GM21529 (cell line): ENCODE measurements around the gene SLC6A7.

Experiments
- ATAC-seq: cut with Tn5 transposase; IDR thresholded peaks from one replicate; pipeline ENCODE4 v1.9.1; 2021; ENCODE audit not compliant: unreplicated experiment

SLC6A7 gene

DNA sequence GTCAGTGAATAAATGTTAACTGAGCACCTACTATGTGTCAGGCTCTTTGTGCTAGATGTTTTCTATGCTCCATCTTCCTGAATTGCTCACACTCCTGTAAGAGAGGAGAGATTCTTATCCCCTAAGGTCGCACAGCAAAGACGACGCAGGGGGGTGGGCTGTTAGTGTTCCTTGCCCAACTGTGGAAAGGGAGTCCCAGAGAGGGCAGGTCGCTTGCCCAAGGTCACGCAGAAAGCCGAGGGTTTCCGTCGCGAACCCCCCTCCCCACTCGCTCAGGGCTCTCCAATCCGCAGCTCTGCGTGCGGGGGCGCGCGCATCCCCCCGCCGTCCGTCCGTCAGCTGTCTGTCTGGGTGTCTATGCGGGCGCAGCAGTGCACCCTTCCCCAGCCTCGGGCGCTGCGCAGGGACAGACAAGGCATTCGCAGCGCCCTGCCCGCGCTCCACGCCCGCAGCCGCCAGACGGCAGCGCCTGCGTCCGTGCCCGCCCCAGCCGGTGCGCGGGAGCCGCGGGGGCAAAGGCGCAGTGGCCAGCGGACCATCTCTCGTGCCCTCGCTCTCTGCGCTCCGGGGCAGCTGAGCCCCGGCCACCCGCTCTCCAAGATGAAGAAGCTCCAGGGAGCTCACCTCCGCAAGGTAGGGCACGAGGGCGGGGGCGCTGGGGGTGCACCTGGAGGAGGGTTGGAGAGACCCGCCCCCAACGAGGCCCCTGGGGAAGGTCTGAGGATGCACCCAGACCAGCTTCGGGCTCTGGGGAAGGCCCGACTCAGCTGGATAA lies at the start of gene SLC6A7:
TSS of gene SLC6A7 (plus strand) at position 335 of the 775 bp plus-strand sequence. CDS start at position 601, 266 bp downstream.
- ATAC-seq, result no peak

DNA sequence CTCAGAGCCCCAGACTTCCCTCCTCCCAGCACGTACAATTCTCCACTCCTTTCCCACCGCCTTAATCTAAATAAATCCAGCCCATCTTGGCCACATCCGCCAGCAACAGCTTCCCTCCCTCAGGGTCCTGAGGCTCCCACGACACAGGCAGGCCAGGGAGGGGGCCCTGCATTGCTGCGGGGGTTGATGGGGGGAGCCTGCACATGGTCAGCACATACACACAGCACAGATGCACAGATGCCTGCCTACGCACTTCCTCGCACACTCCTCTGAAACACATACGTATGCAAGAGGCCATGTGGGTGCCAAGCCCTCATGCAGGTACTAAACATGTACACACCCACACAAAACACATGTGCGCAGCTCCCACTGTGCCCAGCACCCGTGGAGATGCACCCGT lies 49.0 kb upstream of the SLC6A7 start:
- no peak for ATAC-seq

DNA sequence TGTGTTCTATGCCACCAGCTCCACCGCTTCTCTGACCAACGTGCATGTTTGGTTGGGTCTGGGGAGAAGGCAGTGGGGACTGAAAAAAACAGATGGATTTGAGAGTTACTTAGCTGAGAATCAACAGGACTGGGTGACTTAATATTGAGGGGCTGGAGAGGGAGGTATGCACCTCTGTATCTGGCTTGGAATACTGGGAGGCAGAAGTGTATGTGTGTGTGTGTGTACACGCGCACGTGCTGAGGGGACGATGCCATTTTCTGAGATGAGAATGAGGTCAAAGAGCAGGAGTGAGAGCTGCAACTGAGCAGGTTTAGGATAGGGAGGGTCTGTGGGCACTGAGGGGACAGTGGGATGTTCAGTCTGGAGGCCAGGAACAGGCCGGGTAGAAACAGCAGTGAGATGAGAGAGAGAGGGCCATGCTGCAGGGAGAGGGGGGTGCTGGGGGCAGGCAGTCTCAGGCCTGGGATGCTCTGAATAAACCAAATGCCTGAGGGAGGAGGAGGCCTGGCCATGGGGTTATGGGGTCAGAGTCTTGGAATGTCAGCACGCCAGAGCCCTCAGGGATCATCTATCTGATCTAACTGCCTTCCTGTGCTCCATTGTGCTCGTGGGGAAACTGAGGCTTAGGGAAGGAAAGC lies 48.2 kb upstream of the SLC6A7 start:
- no peak for ATAC-seq

DNA sequence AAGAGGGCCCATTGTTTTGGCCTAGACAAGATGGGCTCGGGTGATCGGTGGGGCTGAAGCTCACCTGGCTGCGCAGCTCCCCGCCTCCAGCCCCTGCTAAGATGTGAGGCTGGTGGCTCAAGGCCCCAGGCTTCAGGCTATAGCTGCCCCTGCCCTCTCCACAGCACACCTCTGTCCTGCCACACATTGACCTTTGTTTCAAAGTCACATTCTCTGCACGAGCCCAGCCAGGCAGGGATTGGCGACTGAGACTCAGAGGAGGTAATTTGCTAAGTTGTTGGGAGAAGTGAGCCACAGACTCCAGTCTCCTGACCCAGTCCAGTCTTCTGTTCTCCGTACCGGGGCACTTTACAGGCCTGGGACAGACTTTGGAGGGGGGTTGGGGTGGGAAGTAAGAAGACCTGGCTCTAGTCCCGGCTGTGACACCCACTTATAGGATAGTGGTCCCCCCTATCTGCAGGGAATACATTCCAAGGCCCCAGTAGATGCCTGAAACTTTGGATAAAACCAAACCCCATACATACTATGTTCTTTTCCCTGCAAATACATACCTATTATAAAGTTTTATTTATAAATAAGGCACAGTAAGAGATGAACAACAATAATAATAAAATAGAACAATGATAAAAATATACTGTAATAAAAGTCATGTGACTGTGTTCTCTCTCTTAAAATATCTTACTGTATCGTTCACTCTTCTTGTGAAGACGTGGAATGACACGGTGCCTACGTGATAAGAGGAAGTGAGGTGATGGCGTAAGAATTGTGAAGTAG lies 47.5 kb upstream of the SLC6A7 start:
- no peak for ATAC-seq

DNA sequence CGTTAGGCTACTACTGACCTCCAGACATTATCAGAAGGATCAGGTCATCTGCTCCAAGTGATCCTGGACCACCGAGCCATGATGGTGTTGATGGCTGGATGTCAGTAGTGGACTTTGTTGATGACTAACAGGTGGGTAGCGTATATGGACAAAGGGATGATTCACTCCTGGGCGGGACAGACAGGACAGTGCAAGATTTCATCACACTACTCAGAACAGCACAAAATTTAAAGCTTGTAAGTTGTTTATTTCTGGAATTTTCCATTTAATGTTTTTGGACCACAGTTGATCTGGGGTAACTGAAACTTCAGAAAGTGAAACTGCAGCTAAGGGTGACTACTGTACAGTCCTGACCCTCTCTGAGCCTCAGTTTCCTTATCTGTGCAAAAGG lies 46.9 kb upstream of the SLC6A7 start:
- no peak for ATAC-seq

DNA sequence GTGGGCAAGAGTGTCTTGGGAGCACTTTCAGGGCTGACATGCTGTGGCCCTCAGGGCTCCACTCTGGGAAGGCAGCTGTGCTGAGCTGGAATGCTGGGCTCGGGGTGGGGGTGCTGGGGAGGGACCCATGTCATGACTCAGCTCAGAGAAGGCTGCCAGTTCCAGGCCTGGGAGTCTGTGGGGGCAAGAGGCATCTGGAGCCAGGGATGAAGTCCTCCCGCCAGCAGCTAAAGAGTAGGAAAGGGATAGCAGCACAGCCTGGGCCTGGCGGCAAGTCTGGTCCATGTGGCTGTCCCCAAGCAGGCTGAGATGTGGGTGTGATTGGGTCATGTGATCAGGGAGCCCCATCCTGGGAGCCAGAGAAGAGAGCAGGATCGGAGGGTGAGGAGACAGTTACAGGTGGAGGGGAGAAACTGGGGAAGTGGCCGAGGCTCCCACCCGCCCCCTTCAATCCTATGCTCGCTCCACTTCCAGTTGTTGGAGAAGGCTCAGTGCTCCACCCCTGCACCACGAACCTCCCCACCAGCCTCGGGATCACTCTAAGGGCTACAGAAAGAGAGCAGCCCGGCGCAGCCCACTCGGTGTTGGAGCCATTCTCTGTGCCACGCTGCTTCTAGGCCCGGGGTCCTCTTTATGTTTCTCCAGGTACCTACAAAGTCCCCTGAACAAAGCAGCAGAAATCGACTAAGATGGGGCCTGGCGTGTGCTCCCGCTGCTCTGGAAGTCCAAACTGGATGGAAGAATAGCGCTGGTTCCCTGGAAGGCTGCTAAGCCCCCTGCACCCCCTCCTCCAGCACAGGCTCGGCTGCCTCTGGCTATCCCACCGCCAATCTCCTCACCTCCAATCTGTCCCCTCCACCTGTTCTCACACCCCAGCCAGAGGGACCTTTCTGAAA lies 46.3 kb upstream of the SLC6A7 start:
- no peak for ATAC-seq

DNA sequence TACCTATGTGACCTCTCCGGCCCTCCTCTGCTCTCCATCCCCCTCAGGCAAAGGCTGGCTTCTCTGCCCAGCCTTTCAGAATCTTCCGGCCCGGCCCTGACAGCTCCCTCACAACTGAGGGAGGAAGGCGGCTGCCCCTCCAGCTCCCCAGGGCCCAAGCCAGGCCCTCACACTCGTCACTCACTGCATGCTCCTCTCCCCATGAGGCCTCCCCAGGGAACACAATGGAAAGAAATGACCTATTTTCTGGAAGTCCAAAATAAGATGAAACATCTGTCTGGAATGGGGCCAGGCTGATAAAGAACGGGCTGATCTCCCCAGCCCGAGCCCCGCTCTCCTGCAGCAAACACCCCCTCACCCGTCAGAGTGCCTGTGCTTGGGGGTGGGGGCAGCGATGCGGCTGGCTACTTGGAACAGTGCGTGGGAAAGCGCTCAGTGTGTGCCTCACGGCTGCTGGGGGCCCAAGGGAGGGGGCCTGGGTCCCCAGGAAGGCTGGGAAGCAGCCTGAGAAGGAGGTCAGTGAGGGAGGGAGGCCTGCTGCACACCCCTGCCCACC lies 45.5 kb upstream of the SLC6A7 start:
- no peak for ATAC-seq

DNA sequence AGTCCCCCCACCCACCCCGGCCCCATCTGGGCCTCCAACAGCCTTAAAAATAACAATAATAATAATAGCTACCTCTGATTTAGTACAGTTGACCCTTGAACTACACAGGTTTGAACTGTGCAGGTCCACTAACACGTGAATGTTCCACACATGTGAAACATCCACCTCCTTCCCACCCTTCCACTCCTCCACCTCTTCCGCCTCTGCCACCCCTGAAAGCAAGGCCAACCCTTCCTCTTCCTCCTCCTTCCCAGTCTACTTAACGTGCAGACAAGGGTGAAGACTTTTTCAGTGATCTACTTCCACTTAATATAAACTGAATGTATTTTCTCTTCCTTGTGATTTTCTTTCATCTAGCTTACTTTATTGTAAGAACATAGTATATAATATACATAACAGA lies 45.0 kb upstream of the SLC6A7 start:
- no peak for ATAC-seq

DNA sequence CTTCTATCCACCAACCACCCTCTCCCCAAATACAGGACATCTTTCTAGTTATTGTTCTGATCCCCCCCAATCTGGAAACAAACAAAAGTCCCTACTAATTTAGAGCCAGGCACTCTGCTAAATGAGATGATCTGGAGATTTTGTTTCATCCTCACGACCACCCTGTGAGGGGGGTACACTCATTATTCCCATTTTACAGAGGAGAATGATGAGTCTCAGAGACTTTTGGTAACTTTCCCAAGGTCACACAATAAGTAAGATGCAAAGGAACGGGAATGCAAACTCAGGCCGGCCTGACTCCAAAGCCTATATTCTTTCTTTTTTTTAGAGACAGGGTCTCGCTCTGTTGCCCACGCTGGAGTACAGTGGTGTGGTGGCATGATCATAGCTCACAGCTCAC lies 43.6 kb upstream of the SLC6A7 start:
- no peak for ATAC-seq

DNA sequence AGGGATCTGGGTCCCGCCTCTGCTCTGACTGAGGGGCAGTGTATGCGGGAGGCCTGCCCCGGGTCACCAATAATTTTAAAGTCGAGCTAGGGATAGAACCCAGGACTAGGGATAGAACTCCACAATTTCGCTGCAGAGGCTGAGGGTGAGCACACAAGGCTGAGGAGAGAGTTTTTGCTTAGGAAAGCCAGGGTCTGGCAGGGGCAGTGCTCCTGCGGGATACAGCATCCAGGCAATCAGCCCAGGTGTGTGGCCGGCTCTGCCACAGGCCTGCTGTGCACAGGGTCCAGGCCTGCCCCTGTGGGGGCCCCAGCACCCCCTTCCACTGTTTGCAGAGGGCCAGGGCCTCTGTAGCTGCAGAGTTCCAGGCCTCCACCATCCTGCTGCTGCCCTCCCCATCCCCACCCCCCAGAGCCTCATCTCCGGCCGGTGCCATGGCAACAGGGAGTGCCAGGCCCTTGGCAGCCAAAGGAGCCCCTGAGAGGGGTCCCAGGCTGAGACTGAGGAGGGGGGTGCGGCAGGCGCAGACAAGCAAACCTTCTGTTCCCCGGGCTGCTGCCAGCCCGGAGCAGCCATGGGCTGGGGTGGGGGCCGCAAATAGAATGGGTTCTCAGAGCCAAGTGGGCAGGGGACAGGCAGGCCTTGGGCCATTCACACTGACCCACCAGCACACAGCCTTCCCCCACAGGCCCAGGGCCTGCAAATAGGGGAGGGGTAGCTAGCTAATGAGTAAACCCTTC lies 42.8 kb upstream of the SLC6A7 start:
- ATAC-seq, result no peak

DNA sequence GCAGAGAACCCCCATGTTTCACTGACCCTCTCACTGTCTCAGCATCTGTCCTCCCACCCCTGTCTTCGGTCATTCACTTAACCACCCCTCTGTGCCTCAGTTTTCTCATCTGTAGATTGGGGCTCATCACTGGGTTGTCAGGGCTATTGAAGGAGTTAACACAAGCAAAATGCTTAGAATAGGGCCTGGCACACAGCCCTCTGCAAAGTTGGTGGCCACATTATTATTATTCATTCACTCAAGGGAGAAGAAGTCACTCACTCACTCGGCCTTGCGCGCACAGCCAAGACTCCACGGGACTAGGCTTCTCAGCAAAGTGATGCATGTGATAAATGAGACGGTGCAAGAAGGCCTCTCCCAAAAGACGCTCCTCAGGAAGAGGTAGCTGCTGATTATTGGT lies 42.2 kb upstream of the SLC6A7 start:
- ATAC-seq, result no peak

DNA sequence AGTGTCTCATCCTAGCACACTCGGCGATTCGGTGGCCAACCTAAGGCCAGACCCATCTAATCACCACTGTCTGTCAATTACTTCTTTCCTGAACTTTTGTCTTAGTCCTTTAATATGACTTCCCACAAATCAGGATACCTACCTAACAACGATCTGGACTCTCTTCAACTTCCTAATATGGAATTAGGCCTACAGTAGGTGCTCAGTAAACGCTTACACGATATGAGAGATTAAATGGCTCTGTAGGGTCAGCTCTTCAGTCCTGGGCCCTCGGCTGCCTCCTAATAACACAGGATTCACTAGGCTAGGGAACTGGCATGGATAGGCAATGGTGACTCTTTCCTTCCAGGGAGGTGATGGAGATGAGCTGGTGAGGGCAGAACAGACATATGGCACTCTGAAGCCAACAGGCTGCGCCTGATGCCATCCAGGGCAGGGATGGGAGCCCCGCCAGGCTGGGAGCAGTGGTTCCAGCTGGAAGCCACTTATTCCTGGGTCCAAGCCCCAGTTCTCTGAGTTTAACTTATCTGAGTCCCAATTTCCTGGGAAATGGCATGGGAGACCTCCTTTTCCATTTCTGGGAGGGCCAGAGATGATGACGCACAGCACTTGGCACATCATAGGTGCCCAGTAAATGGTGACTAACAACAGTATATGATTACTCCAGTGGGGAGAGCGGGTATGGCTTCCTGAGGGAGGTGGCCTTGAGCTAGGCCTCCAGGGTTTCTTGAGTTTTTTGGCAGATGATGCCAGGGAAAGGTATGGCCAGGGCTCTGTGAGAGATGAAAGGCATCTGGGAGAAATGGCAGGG lies 41.5 kb upstream of the SLC6A7 start:
- ATAC-seq, result no peak

DNA sequence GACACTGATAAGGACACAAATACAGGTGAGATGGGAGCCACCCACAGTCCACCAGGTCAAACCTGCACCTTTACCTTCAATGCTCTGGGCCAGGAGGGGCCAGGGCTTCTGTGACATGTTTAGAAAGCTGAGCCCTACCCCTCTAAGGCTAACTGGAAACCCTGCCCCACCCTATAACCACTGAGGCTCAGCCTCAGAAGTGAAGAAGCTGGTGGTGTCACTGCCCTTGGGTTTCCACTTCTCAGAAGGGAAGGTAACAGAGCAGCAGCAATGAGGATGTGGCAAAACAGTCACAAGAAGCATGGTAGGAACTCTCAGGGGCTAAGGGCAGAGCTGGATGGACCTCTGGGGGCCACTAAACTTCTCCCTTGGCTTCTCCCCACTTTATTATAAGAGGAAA lies 40.2 kb upstream of the SLC6A7 start:
- no peak for ATAC-seq

DNA sequence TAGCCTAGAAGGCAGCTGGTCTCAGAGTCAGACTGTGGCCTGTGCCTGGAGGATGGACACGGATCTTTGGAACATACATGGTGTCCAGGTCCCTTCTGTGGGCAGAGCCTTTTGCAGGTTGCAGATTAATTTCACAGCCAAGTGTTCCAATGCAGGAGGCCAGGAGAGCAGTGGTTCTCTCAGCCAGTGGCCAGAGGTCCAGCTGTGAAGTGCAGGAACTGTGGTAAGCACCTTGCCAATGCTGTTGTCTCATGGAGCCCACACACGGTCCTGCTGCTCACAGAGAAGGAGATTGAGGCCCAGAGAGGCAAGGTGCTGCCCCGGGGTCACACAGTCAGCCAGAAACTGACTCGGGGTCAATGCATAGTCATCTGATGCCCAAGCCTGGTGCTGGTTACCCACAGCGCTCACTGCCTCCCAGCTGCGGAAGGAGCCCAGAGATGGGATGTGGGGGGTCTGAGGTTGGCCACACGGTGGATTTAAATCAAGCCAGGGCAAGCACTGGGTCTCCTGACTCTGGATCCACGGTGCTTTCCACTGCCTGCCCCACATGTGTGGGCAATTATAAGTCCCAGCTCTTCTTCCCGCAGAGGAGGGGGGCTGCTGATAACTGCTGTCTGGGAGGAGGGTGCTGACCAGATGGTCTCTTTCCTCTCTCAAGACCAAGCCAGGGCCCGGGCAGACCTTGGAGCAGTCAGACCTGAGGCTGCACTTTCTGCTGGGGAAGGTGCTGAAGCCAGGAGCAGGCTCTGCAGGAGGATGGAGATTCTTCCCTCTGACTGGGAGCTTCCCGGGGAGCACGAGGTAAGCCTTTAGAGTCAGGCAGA lies 37.0 kb upstream of the SLC6A7 start:
- ATAC-seq, result no peak

DNA sequence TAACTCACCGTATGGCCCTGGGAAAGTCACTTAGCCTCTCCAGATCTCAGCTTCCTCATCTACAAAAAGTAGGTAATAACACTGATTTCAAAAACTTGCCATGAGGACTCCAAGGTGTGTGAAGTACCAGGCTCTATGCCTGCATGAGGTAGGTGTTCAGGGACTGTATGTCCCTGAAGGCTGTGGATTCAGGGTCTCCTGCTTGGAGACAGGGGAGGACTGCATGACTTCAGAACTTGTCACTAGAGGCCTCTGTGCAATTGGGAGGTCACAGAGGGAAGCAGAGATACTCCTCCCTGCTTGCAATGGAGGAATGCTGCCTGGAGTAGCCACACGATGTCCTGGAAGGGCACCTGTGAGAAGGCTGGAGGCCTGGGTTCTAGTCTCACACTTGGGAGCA lies 36.4 kb upstream of the SLC6A7 start:
- ATAC-seq, result no peak

DNA sequence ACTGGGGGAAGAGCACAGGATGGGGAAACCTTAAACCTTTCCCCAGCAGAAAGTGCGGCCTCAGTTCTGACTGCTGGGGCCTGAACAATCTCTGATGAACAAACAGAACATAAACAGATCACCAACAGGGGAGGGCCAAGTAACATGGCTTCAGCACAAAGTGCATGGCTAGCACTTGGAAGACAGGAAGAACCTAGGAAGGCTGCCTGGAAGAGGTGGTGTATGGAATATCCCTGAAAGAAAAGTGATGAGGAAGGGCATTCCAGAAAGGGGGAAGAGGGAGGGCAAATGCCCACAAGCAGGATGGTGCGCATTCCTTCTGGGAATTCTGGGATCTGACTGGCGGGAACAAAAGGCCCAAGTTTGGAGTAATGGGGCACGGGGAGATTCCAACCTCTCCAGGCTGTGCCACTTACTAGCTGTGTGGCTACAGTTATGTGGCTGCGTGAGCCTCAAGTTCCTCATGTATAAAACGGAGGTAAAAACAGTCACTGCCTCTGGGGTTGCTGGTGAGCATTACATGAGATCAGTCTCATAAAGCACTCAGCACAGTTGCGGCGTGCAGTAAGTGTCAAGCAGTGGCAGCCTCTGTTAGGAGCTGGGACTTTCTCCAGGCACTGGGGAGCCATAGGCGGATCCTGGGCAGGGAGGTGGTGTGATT lies 35.8 kb upstream of the SLC6A7 start:
- no peak for ATAC-seq

DNA sequence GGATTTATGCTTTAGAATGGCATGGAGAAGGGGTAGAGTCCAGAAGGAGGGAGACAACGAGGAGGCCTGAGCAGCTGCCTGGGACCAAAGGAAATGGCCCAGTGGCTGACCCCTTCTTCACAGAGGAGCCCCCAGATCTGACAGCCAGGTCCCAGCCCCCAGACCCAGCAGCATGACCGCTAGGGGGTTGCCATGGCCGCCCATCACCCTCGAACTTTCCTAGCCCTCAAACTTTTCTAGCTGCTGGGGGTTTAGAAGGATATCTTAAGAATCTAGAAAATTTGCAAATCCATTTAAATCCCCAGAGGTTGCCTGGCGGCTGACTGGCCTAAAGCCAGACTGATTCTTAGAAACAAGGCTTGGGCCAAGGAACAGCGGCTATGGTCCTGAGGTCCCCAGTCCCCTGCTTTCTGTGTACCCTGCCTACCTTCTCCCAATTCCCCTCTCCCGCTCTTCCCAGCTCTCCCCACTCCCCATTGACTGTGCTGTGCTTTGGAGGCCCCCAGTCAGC lies 35.2 kb upstream of the SLC6A7 start:
- no peak for ATAC-seq
